A673 (cell line): ENCODE data around the gene CPNE5. TPM values are rescaled to one million over a fixed set of nuclear protein-coding genes. Genes with fewer than 3 reads are reported as not detected.

Experiments used
- BruUV-seq: library from RNA; stranded (reverse); fragments of 400-500 nt; replicated peaks from 2 replicates; lab custom pipeline; 2021; lab: Mats Ljungman, UMichigan
- CTCF ChIA-PET: fragments of 300-600 bp; sonication (Branson Sonifier 250); formaldehyde crosslinking; loops from one replicate; lab custom pipeline; 2022; ENCODE audit warnings: antibody characterized with exemption; lab: Charles Lee
- POLR2A ChIA-PET: fragments of 300-600 bp; sonication (Branson Sonifier 250); formaldehyde crosslinking; loops from one replicate; lab custom pipeline; 2022; ENCODE audit warnings: antibody characterized with exemption; ENCODE audit not compliant: low non-redundant PET; lab: Charles Lee
- DNase-seq: peaks from one replicate; pipeline ENCODE4 v3.0.0-alpha.2; 2015; ENCODE audit warnings: low spot score
- H3K27ac ChIP-seq: fragments of 200-600 bp; sonication (generic); 2 replicates; pipeline ENCODE4 v1.5.1; 2016; ENCODE audit warnings: mixed run types, low read depth, mild to moderate bottlenecking, mixed read lengths, antibody characterized with exemption, low read length; ENCODE audit not compliant: poor library complexity, severe bottlenecking
- H3K27me3 ChIP-seq: fragments of 200-600 bp; sonication (generic); replicated peaks from 2 replicates; pipeline ENCODE4 v1.6.1; 2017; ENCODE audit warnings: mixed run types, low read depth, mild to moderate bottlenecking, mixed read lengths, antibody characterized with exemption, low read length; ENCODE audit not compliant: insufficient read depth, poor library complexity
- H3K36me3 ChIP-seq: fragments of 200-600 bp; sonication (generic); 2 replicates; pipeline ENCODE4 v1.6.1; 2016; ENCODE audit warnings: mixed run types, mild to moderate bottlenecking, mixed read lengths, antibody characterized with exemption, low read length; ENCODE audit not compliant: insufficient read depth, poor library complexity, severe bottlenecking
- H3K4me1 ChIP-seq: fragments of 200-600 bp; sonication (generic); 2 replicates; pipeline ENCODE4 v1.6.1; 2017; ENCODE audit warnings: mixed run types, mild to moderate bottlenecking, mixed read lengths, antibody characterized with exemption, low read length; ENCODE audit not compliant: insufficient read depth, poor library complexity, severe bottlenecking
- H3K4me3 ChIP-seq: fragments of 200-600 bp; sonication (generic); 2 replicates; pipeline ENCODE4 v1.5.1; 2016; ENCODE audit warnings: low read depth, mixed run types, mild to moderate bottlenecking, mixed read lengths, low read length; ENCODE audit not compliant: poor library complexity, severe bottlenecking
- H3K9me3 ChIP-seq: fragments of 200-600 bp; sonication (generic); 2 replicates; pipeline ENCODE4 v1.6.1; 2016; ENCODE audit warnings: mixed run types, low read depth, mild to moderate bottlenecking, mixed read lengths, antibody characterized with exemption, low read length; ENCODE audit not compliant: poor library complexity, severe bottlenecking
- EZH2 ChIP-seq: fragments of 200-600 bp; sonication (generic); IDR thresholded peaks from 2 replicates; pipeline ENCODE4 v1.6.1; 2017; ENCODE audit warnings: borderline replicate concordance, low read depth, mild to moderate bottlenecking, mixed read lengths, antibody characterized with exemption, low read length; ENCODE audit not compliant: poor library complexity, severe bottlenecking
- intact Hi-C: fragments of 100-400 bp; cut with micrococcal nuclease; formaldehyde crosslinking; loops from one replicate; pipeline ENCODE4 v1.10.0; 2022; ENCODE audit not compliant: unreplicated experiment
- total RNA-seq: library from RNA; stranded (reverse); gene quantifications from 2 replicates; pipeline ENCODE4 v1.2.3, GENCODE V29; 2021
- TF ChIP-seq, protein P1 (sequence below): fragments of 300-800, 200-600 bp; sonication (generic); conservative IDR thresholded peaks from 2 replicates; pipeline ENCODE4 v1.5.1; 2017; ENCODE audit warnings: low read depth, mild to moderate bottlenecking, antibody characterized with exemption, low read length, moderate library complexity, mixed read lengths

Gene CPNE5
- total RNA-seq, 1 experiment from 2014 or later = 0.13 TPM

DNA sequence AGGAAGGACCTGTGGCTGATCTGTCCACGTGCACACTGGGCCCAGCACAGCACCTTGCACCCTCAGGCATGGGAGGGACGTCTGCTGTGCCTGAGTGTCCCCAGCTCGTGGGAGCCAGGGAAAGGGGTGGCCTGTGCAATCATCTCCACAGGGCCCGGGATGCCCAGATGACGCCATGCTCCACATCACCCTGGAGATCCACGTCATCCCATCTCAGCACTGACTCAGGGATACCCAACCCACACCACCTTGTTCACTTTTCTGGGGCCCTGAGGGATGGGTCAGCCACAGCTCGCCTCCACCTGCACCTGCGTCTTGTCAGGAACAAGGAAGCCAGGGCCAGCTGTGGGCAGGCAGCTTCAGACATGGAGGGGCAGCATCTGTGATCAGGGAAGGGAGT lies 93.4 kb downstream of the CPNE5 start:
- intact Hi-C loops = no loop called here
- TF ChIP-seq, protein P1, sequence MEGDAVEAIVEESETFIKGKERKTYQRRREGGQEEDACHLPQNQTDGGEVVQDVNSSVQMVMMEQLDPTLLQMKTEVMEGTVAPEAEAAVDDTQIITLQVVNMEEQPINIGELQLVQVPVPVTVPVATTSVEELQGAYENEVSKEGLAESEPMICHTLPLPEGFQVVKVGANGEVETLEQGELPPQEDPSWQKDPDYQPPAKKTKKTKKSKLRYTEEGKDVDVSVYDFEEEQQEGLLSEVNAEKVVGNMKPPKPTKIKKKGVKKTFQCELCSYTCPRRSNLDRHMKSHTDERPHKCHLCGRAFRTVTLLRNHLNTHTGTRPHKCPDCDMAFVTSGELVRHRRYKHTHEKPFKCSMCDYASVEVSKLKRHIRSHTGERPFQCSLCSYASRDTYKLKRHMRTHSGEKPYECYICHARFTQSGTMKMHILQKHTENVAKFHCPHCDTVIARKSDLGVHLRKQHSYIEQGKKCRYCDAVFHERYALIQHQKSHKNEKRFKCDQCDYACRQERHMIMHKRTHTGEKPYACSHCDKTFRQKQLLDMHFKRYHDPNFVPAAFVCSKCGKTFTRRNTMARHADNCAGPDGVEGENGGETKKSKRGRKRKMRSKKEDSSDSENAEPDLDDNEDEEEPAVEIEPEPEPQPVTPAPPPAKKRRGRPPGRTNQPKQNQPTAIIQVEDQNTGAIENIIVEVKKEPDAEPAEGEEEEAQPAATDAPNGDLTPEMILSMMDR = no peak
- TF ChIP-seq EZH2 = no peak
- no TSS peak for BruUV-seq
- H3K4me3 ChIP-seq = no peak overlapping the region
- H3K27me3 ChIP-seq = no peaks in the 10 kb centered on the region
- no peak overlapping the region for H3K27ac ChIP-seq
- no peaks in the 10 kb centered on the region for H3K36me3 ChIP-seq
- no peaks in the 10 kb centered on the region for H3K9me3 ChIP-seq
- H3K4me1 ChIP-seq = no peaks in the 10 kb centered on the region
- no peak for DNase-seq
- ChIA-PET POLR2A (no interaction called here), CTCF (no interaction called here)

DNA sequence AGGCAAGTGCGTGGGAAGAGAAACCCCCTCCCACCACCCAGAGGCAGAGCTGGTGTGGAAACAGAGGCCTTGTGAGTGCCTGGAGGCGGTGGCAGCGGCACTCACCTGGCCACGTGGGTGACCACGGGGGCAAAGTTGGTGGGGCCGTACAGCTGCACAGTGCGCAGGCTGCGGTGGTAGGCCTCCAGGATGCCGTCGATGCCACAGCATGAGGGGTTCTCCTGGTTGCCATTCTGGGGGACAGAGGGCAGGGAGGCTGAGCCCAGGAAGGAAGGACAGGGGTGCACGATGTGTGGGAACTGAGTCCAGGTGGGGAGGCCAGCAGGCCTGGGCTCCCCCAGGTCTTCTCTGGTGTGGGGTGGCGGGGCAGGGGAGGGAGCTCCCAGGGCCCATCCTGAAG lies 94.0 kb downstream of the CPNE5 start:
- no peak overlapping the region for H3K27ac ChIP-seq
- no peak for TF ChIP-seq EZH2
- TF ChIP-seq, protein P1 = no peak
- no peaks in the 10 kb centered on the region for H3K9me3 ChIP-seq
- BruUV-seq = no TSS peak
- intact Hi-C loops = no loop called here
- H3K4me3 ChIP-seq = no peak overlapping the region
- no peaks in the 10 kb centered on the region for H3K36me3 ChIP-seq
- ChIA-PET POLR2A (no interaction called here), CTCF (no interaction called here)
- DNase-seq = no peak
- H3K27me3 ChIP-seq = no peaks in the 10 kb centered on the region
- H3K4me1 ChIP-seq = no peaks in the 10 kb centered on the region

DNA sequence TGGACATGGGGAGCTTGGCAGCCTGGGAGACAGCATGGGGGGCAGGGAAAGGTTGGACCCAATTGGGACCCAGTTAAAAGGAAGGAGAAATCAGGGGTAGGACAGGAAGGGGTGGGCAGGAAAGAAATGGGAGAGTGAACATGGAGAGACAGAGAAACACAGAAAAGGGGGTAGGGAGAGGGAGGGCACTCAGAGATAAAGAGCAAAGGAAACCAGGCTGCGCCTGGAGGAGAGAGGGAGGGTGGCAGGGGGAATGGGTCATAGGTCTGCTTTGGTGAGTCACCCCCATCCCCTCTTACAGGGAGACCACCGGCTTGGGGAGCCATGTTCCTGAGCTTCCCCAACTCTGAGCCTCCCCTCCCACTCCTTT lies 95.0 kb downstream of the CPNE5 start:
- Histone ChIP-seq H3K4me1 (no peaks in the 10 kb centered on the region), H3K36me3 (no peaks in the 10 kb centered on the region), H3K4me3 (no peak overlapping the region), H3K27ac (no peak overlapping the region), H3K9me3 (no peaks in the 10 kb centered on the region), H3K27me3 (no peaks in the 10 kb centered on the region)
- CTCF ChIA-PET = no interaction called here
- POLR2A ChIA-PET = no interaction called here
- TF ChIP-seq, protein P1 = no peak
- TF ChIP-seq EZH2 = no peak
- BruUV-seq = no TSS peak
- intact Hi-C loops = no loop called here
- no peak for DNase-seq
